AG04449 (cell line): ENCODE measurements around the gene COBLL1.
A peak's percentile ranks its signal among the peaks of the same experiment; 100 is the strongest.

Source experiments
- CTCF ChIA-PET: fragments of 350-600 bp; formaldehyde crosslinking; extraction: SDS; loops from one replicate; lab custom pipeline; 2021; ENCODE audit warnings: antibody characterized with exemption; lab: Yijun Ruan, JAX
- POLR2A ChIA-PET: fragments of 400-600, 350-600 bp; formaldehyde crosslinking; extraction: SDS; loops from one replicate; lab custom pipeline; 2020; ENCODE audit warnings: antibody characterized with exemption, inconsistent platforms; lab: Yijun Ruan, JAX
- DNase-seq: peaks from one replicate; pipeline ENCODE4 v3.0.0-alpha.2; 2010; ENCODE audit warnings: low read depth, low spot score
- H3K4me3 ChIP-seq: 2 replicates; pipeline ENCODE4 v1.5.1; 2011; ENCODE audit warnings: low read depth, mild to moderate bottlenecking, control low read depth, low read length
- TF ChIP-seq, protein P1 (sequence below): IDR thresholded peaks from one replicate; pipeline ENCODE4 v1.5.1; 2011; ENCODE audit warnings: mild to moderate bottlenecking, moderate library complexity, low read length, control low read depth, inconsistent platforms; ENCODE audit not compliant: insufficient read depth; ENCODE audit errors: missing control alignments

COBLL1 gene

DNA sequence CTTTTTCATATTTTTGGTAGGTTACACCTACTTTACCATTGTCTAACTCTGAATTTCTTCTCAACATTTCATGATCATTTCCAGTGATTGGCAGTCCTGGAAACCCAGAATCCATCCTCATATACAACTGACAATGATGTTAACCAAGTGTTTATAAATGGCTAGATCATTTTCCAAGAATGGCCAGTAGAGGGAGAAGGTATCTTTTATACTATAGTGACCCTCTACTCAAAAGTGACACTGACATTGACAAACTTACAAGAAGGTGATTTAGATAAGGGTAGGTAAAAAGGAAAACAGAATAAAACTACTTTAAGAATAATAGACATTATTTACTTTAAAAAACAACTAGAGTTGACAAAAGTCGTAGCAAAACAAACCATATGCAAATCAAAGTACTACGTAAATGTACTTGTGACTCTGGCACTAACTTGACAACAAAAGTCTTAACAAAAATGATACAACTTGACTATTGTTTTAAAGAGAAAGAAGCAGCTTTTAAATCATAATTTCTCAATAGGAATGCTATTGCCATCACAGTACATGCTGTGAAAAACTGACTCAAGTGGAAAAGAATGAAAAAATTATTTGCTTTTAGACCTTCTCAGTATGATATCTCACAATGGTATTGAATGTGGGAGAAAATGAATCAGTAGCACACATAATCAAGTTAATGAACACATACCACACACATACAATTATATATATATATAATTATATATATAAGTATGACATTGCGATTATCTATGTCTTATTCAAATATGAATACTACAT is 143.7 kb downstream of the COBLL1 start:
- DNase-seq = no peak
- TF ChIP-seq, protein P1, sequence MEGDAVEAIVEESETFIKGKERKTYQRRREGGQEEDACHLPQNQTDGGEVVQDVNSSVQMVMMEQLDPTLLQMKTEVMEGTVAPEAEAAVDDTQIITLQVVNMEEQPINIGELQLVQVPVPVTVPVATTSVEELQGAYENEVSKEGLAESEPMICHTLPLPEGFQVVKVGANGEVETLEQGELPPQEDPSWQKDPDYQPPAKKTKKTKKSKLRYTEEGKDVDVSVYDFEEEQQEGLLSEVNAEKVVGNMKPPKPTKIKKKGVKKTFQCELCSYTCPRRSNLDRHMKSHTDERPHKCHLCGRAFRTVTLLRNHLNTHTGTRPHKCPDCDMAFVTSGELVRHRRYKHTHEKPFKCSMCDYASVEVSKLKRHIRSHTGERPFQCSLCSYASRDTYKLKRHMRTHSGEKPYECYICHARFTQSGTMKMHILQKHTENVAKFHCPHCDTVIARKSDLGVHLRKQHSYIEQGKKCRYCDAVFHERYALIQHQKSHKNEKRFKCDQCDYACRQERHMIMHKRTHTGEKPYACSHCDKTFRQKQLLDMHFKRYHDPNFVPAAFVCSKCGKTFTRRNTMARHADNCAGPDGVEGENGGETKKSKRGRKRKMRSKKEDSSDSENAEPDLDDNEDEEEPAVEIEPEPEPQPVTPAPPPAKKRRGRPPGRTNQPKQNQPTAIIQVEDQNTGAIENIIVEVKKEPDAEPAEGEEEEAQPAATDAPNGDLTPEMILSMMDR = peak; percentile 46
- CTCF ChIA-PET = interaction anchor here (0.8 to 2.5 kb wide), 4 partner anchors 11 to 137 kb away, joined by 3 to 10 read pairs (median 3); no protein-coding TSS in a partner anchor
- POLR2A ChIA-PET = no interaction called here
- no peak overlapping the region for H3K4me3 ChIP-seq

DNA sequence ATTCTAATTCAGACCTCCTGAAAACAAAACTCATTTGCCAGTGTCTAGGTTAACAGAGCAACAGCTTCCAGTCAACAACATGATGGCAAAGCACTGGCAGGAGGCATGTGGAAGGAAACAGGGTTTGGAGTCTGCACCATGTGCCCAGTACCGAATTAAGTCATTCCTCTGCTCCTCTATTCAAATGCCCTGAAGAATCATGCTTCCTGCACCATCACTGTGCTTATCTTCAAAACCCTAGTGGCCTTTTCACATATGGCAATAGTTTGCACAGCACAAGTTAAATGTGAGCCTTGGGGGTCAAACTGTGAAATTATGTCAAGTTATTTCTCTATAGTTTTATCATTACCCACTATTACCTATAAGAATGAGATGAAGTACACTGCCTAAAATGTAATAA is 145.0 kb downstream of the COBLL1 start:
- CTCF ChIA-PET = no interaction called here
- no peak overlapping the region for H3K4me3 ChIP-seq
- POLR2A ChIA-PET = no interaction called here
- TF ChIP-seq, protein P1 = no peak
- DNase-seq = no peak

GRCh38 chr2:164694275-164694695 is 147.3 kb downstream of the COBLL1 start:
- ChIA-PET POLR2A (no interaction called here), CTCF (interaction anchor here (0.9 to 2.6 kb wide), 3 partner anchors 8 to 134 kb away, joined by 3 to 10 read pairs (median 3); no protein-coding TSS in a partner anchor)
- no peak for DNase-seq
- H3K4me3 ChIP-seq = no peak overlapping the region
- TF ChIP-seq, protein P1 = no peak

DNA sequence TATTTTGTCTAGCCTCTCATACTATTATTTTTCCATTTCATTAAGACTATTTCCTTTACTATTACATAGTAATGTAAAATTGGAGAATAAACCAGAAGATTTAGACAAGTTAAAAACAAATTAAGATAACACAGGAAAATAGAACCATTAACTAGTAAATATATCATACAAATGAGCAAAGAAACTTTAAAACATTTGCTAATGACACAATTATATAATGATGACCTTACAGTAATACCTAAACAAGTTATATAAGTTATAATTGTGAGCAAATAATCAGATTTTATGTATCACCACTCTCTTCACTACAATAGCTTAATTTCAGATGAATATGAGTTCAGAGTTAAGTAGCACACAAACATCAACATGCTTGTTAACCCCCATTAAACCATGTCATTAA is 147.8 kb downstream of the COBLL1 start:
- H3K4me3 ChIP-seq = no peak overlapping the region
- ChIA-PET CTCF (interaction anchor here (0.7 to 2.6 kb wide), 8 partner anchors 9 to 512 kb away, joined by 3 to 10 read pairs (median 3); no protein-coding TSS in a partner anchor), POLR2A (interaction anchor here (0.6 kb wide), 1 partner anchor 78 kb away, joined by 4 read pairs; no protein-coding TSS in a partner anchor)
- no peak for DNase-seq
- TF ChIP-seq, protein P1 = no peak

DNA sequence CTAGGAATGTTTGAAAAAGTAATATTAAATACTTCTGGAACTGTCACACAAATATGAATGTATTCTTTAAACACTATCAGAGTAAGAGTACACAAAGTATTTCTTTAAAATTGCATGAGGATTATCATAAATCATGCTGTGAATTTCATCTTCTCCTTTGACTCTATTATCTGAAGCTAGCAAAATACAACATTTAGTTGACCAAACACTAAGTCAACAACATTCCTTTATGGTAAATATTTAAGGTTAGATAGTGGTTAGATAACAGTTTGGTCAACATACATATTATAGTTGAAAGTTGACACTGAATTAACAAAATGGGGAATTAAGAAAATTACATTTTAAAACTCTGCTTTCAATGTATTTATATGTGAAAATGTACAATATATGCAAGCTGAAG is 148.2 kb downstream of the COBLL1 start:
- POLR2A ChIA-PET = interaction anchor here (0.6 kb wide), 1 partner anchor 77 kb away, joined by 4 read pairs; no protein-coding TSS in a partner anchor
- TF ChIP-seq, protein P1 = no peak
- no peak overlapping the region for H3K4me3 ChIP-seq
- DNase-seq = no peak
- CTCF ChIA-PET = interaction anchor here (0.7 to 2.6 kb wide), 7 partner anchors 9 to 512 kb away, joined by 3 to 10 read pairs (median 3); no protein-coding TSS in a partner anchor

- TF ChIP-seq, protein P1 = no peak
- H3K4me3 ChIP-seq = no peak overlapping the region
- ChIA-PET POLR2A (no interaction called here), CTCF (interaction anchor here (0.7 to 2.6 kb wide), 6 partner anchors 10 to 512 kb away, joined by 3 to 10 read pairs (median 4); no protein-coding TSS in a partner anchor)
- no peak for DNase-seq
Observed at GRCh38 chr2:164692958-164693357, 148.7 kb downstream of the COBLL1 start.
